CD14-positive monocyte (primary cell): ENCODE measurements around the gene CA10. TPM values are rescaled to one million over a fixed set of nuclear protein-coding genes. Genes with fewer than 3 reads are reported as not detected.

Source experiments
- DNase-seq, 3 donors: peaks; one replicate each; pipeline ENCODE4 v3.0.0-alpha.2; 2011 to 2022
- H2AFZ ChIP-seq: 2 replicates; pipeline ENCODE4 v1.6.0; 2012; ENCODE audit warnings: mild to moderate bottlenecking, low read depth, low read length, inconsistent platforms; ENCODE audit not compliant: insufficient read depth, poor library complexity, severe bottlenecking
- H3K27ac ChIP-seq, 2 donors: 1 replicate in 1 of 2; 2 replicates in 1 of 2; pipeline ENCODE4 v1.5.1; 2012 to 2013; ENCODE audit warnings: low read length in 2 of 2, control low read depth in 1 of 2, inconsistent platforms in 1 of 2, low read depth in 1 of 2, mild to moderate bottlenecking in 1 of 2
- H3K27me3 ChIP-seq, 2 donors: one replicate each; pipeline versions ENCODE4 v1.6.0 to v1.6.1; 2011 to 2013; ENCODE audit warnings: low read length in 2 of 2; ENCODE audit not compliant: control insufficient read depth in 2 of 2, insufficient read depth in 2 of 2
- H3K36me3 ChIP-seq, 2 donors: replicated peaks in 1 of 2; 1 replicate in 1 of 2; 2 replicates in 1 of 2; pipeline versions ENCODE4 v1.5.1 to v1.6.1; 2012 to 2013; ENCODE audit warnings: low read length in 2 of 2, control low read depth in 1 of 2, inconsistent platforms in 1 of 2, mild to moderate bottlenecking in 1 of 2; ENCODE audit not compliant: insufficient read depth in 2 of 2, control insufficient read depth in 1 of 2
- H3K4me1 ChIP-seq, 2 donors: 1 replicate in 1 of 2; 2 replicates in 1 of 2; pipeline versions ENCODE4 v1.5.1 to v1.6.1; 2012 to 2013; ENCODE audit warnings: low read length in 2 of 2, control low read depth in 1 of 2, inconsistent platforms in 1 of 2, mild to moderate bottlenecking in 1 of 2, moderate library complexity in 1 of 2; ENCODE audit not compliant: insufficient read depth in 2 of 2, control insufficient read depth in 1 of 2
- H3K4me2 ChIP-seq: replicated peaks from 2 replicates; pipeline ENCODE3; 2012; ENCODE audit warnings: low read length, moderate library complexity, mild to moderate bottlenecking; ENCODE audit not compliant: poor library complexity, severe bottlenecking; ENCODE audit errors: extremely low read depth
- H3K4me3 ChIP-seq, 3 experiments: fragments of 200-600 bp in 1 of 3; sonication (generic) in 1 of 3; replicated peaks in 1 of 3; 1 replicate in 2 of 3; 2 replicates in 1 of 3; pipeline ENCODE4 v1.5.1; 2011 to 2013; ENCODE audit warnings: low read length in 3 of 3, mild to moderate bottlenecking in 3 of 3, control low read depth in 2 of 3, low read depth in 2 of 3, inconsistent platforms in 1 of 3, moderate library complexity in 1 of 3
- H3K79me2 ChIP-seq: 2 replicates; pipeline ENCODE4 v1.6.0; 2012; ENCODE audit warnings: mild to moderate bottlenecking, control low read depth, inconsistent platforms, low read length, moderate library complexity; ENCODE audit not compliant: insufficient read depth
- H3K9ac ChIP-seq: 2 replicates; pipeline ENCODE4 v1.6.0; 2017; ENCODE audit warnings: low read length, mild to moderate bottlenecking; ENCODE audit not compliant: insufficient read depth, poor library complexity, severe bottlenecking
- H3K9me3 ChIP-seq, 2 donors: replicated peaks in 1 of 2; 1 replicate in 1 of 2; 2 replicates in 1 of 2; pipeline versions ENCODE4 v1.5.1 to v1.6.1; 2012 to 2013; ENCODE audit warnings: low read length in 2 of 2, control low read depth in 1 of 2; ENCODE audit not compliant: control insufficient read depth in 1 of 2, insufficient read depth in 1 of 2
- H4K20me1 ChIP-seq: 2 replicates; pipeline ENCODE4 v1.6.0; 2012; ENCODE audit warnings: mild to moderate bottlenecking, low read length, control low read depth, moderate library complexity; ENCODE audit not compliant: insufficient read depth
- H3K27ac Mint-ChIP-seq, 7 donors: one replicate each; pipeline ENCODE4 v1.8.0; 2020; ENCODE audit warnings: mild to moderate bottlenecking in 7 of 7, mixed read lengths in 7 of 7, moderate library complexity in 6 of 7, inconsistent platforms in 2 of 7
- H3K27me3 Mint-ChIP-seq, 3 donors: one replicate each; pipeline ENCODE4 v1.8.0; 2021 to 2022; ENCODE audit warnings: low read depth in 3 of 3, mild to moderate bottlenecking in 3 of 3, mixed read lengths in 3 of 3, moderate library complexity in 3 of 3, inconsistent platforms in 1 of 3
- H3K36me3 Mint-ChIP-seq, 2 donors: one replicate each; pipeline ENCODE4 v1.8.0; 2020; ENCODE audit warnings: mixed read lengths in 2 of 2, inconsistent platforms in 1 of 2, mild to moderate bottlenecking in 1 of 2
- H3K4me1 Mint-ChIP-seq: one replicate; pipeline ENCODE4 v1.8.0; 2020; ENCODE audit warnings: mild to moderate bottlenecking, mixed read lengths
- H3K4me3 Mint-ChIP-seq, 2 donors: one replicate each; pipeline ENCODE4 v1.8.0; 2020; ENCODE audit warnings: mild to moderate bottlenecking in 2 of 2, mixed read lengths in 2 of 2, moderate library complexity in 1 of 2
- H3K9me3 Mint-ChIP-seq, 7 donors: one replicate each; pipeline ENCODE4 v1.8.0; 2020 to 2022; ENCODE audit warnings: mixed read lengths in 7 of 7, mild to moderate bottlenecking in 6 of 7, moderate library complexity in 6 of 7, inconsistent platforms in 2 of 7
- WGBS: methylation state at CpG from one replicate; pipeline ENCODE4 v1.1.5; 2013; ENCODE audit warnings: missing lambda C conversion rate; ENCODE audit not compliant: insufficient coverage; 5-methylcytosine and 5-hydroxymethylcytosine counted together
- intact Hi-C, 2 donors: fragments of 100-400 bp; cut with micrococcal nuclease; formaldehyde crosslinking; loops; one replicate each; pipeline versions ENCODE4 v1.15.0 to v1.15.1; 2023
- polyA plus RNA-seq, 3 donors: library from polyadenylated mRNA; depleted of rRNA in 1 of 3; unstranded in 2 of 3; stranded (reverse) in 1 of 3; fragments of 300-500 nt in 2 of 3; fragments of >200 nt in 1 of 3; fragmentation: Illumina TruSeq in 2 of 3; gene quantifications; 1 replicate in 2 of 3; 2 replicates in 1 of 3; pipeline ENCODE4 v1.2.3, GENCODE V29; 2012 to 2021
- TF ChIP-seq, protein P1 (sequence below): fragments of 200-600 bp; IDR thresholded peaks from one replicate; pipeline ENCODE4 v1.8.0; 2022; ENCODE audit warnings: antibody characterized with exemption, mild to moderate bottlenecking

The CA10 gene
- polyA plus RNA-seq, 3 donors, result not detected

DNA sequence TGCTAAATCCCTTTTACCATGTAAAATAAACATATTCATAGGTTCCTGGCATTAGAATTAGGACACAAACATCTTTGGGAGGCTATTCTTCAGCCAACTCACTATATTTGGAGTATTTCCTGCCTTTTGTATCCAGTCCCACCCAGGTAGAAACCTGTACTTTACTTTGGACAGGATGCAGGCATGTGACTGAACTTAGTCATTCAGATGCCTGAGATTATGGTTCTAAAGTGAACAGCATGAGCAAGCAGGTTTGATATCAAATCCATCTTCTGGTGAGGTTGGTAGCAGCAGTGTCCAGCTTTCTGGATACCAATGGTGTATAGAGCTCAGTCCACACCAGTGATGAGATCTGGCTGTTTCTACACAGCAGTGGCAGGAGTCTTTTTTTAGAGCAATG lies 20.2 kb downstream of the CA10 start:
- no peak for DNase-seq
- Histone ChIP-seq H3K27me3 (no peaks in the 10 kb centered on the region), H3K4me1 (no peaks in the 10 kb centered on the region), H2AFZ (no peak overlapping the region), H3K36me3 (no peaks in the 10 kb centered on the region), H3K27ac (no peak overlapping the region), H4K20me1 (no peaks in the 10 kb centered on the region), H3K4me2 (no peak overlapping the region), H3K9me3 (no peaks in the 10 kb centered on the region), H3K79me2 (no peaks in the 10 kb centered on the region), H3K9ac (no peak overlapping the region), H3K4me3 (no peak overlapping the region)
- H3K4me3 Mint-ChIP-seq, result no peak overlapping the region
- intact Hi-C loops, result no loop called here
- H3K36me3 Mint-ChIP-seq, result no peaks in the 10 kb centered on the region
- H3K27me3 Mint-ChIP-seq, result peaks cover 0 to 9% (median 2%) of the 10 kb centered on the region in 3 donors
- no peak overlapping the region for H3K27ac Mint-ChIP-seq
- TF ChIP-seq, protein P1, sequence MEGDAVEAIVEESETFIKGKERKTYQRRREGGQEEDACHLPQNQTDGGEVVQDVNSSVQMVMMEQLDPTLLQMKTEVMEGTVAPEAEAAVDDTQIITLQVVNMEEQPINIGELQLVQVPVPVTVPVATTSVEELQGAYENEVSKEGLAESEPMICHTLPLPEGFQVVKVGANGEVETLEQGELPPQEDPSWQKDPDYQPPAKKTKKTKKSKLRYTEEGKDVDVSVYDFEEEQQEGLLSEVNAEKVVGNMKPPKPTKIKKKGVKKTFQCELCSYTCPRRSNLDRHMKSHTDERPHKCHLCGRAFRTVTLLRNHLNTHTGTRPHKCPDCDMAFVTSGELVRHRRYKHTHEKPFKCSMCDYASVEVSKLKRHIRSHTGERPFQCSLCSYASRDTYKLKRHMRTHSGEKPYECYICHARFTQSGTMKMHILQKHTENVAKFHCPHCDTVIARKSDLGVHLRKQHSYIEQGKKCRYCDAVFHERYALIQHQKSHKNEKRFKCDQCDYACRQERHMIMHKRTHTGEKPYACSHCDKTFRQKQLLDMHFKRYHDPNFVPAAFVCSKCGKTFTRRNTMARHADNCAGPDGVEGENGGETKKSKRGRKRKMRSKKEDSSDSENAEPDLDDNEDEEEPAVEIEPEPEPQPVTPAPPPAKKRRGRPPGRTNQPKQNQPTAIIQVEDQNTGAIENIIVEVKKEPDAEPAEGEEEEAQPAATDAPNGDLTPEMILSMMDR, result no peak
- H3K9me3 Mint-ChIP-seq, result no peaks in the 10 kb centered on the region
- no peaks in the 10 kb centered on the region for H3K4me1 Mint-ChIP-seq

DNA sequence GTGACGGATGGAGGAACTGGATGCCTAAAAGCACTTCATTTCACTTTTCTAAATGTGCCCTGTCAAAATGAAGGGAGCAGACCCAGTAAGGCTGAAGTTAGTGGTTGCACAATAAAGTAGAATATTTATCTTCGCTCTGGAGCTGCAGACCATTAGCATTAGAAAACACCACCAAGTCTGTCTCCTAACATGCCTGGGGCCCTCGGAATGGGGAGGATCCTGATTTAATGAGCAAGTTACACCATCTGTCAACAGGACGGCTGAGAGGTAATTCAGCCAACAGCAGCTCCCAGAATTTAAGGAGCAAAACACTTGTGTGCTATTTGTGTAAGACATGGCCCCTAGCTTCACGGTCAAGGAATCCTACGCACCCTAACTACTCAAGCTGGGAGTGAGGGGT lies 22.3 kb downstream of the CA10 start:
- H3K4me3 ChIP-seq, result no peak overlapping the region
- no peaks in the 10 kb centered on the region for H4K20me1 ChIP-seq
- peaks cover 0 to 2% (median 0%) of the 10 kb centered on the region in 7 donors for H3K9me3 Mint-ChIP-seq
- H3K9me3 ChIP-seq, result no peaks in the 10 kb centered on the region
- TF ChIP-seq, protein P1, result no peak
- no peaks in the 10 kb centered on the region for H3K36me3 Mint-ChIP-seq
- no peaks in the 10 kb centered on the region for H3K4me1 Mint-ChIP-seq
- WGBS, result 79% methylated on average over 2 of the region's 6 CpGs
- no peak overlapping the region for H3K9ac ChIP-seq
- intact Hi-C loops, result no loop called here
- H2AFZ ChIP-seq, result no peak overlapping the region
- no peak overlapping the region for H3K27ac ChIP-seq
- H3K4me3 Mint-ChIP-seq, result no peak overlapping the region
- no peaks in the 10 kb centered on the region for H3K36me3 ChIP-seq
- no peaks in the 10 kb centered on the region for H3K4me1 ChIP-seq
- H3K79me2 ChIP-seq, result no peaks in the 10 kb centered on the region
- peaks cover 2 to 7% (median 3%) of the 10 kb centered on the region in 3 donors for H3K27me3 Mint-ChIP-seq
- DNase-seq, result no peak
- no peak overlapping the region for H3K27ac Mint-ChIP-seq
- no peak overlapping the region for H3K4me2 ChIP-seq
- H3K27me3 ChIP-seq, result no peaks in the 10 kb centered on the region
